GM19193 (cell line): ENCODE results near the gene NCEH1.

Experiments used
- POLR2A ChIP-seq: IDR thresholded peaks from 4 replicates; pipeline ENCODE4 v1.6.1; 2011; ENCODE audit not compliant: insufficient read depth, insufficient read length; ENCODE audit errors: extremely low read depth

Gene NCEH1

GRCh38 chr3:172612871-172613678 is 97.8 kb downstream of the NCEH1 start:
- TF ChIP-seq POLR2A = no peak

- no peak for TF ChIP-seq POLR2A
These were observed 101.1 kb downstream of the NCEH1 start for GRCh38 chr3:172609750-172610149.

- TF ChIP-seq POLR2A = no peak
These were observed 102.3 kb downstream of the NCEH1 start for GRCh38 chr3:172608575-172608974.

GRCh38 chr3:172607305-172608121 is 103.4 kb downstream of the NCEH1 start:
- no peak for TF ChIP-seq POLR2A

GRCh38 chr3:172606021-172606420 is 104.8 kb downstream of the NCEH1 start:
- TF ChIP-seq POLR2A = no peak

- TF ChIP-seq POLR2A = no peak
These were observed 105.8 kb downstream of the NCEH1 start for GRCh38 chr3:172604895-172605646.

GRCh38 chr3:172601066-172601832 is 109.6 kb downstream of the NCEH1 start:
- no peak for TF ChIP-seq POLR2A

GRCh38 chr3:172600644-172601065 is 110.2 kb downstream of the NCEH1 start:
- TF ChIP-seq POLR2A = no peak

- no peak for TF ChIP-seq POLR2A
These were observed 112.0 kb downstream of the NCEH1 start for GRCh38 chr3:172598904-172599303.

- TF ChIP-seq POLR2A = no peak
These were observed 114.5 kb downstream of the NCEH1 start for GRCh38 chr3:172596394-172596706.

- no peak for TF ChIP-seq POLR2A
These were observed 115.0 kb downstream of the NCEH1 start for GRCh38 chr3:172595664-172596393.

GRCh38 chr3:172592898-172593669 is 117.8 kb downstream of the NCEH1 start:
- no peak for TF ChIP-seq POLR2A
